ENCODE data around the gene KIFAP3.
A peak's percentile ranks its signal among the peaks of the same experiment; 100 is the strongest.

The KIFAP3 gene

DNA sequence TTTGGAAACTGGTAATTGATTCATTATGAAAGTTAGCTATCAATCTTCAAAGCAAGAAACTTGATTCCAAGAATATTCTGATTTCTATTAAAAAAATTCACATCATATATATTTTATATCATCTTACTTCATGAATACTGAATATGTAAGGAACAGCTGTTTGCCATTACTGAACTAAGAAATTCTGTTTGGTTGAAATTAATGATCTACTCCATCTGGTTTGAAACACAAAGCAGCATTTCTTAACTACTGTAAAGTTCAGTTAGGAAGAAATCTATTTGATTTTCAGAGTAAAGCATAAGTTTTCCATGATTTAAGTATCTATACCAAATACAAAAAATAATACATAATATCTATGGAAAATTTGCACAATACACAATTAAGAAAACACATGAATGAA, 114.8 kb downstream of the KIFAP3 start:
- ChIA-PET CTCF (no interaction called here), POLR2A (no interaction called here)
- TF ChIP-seq, protein P1, sequence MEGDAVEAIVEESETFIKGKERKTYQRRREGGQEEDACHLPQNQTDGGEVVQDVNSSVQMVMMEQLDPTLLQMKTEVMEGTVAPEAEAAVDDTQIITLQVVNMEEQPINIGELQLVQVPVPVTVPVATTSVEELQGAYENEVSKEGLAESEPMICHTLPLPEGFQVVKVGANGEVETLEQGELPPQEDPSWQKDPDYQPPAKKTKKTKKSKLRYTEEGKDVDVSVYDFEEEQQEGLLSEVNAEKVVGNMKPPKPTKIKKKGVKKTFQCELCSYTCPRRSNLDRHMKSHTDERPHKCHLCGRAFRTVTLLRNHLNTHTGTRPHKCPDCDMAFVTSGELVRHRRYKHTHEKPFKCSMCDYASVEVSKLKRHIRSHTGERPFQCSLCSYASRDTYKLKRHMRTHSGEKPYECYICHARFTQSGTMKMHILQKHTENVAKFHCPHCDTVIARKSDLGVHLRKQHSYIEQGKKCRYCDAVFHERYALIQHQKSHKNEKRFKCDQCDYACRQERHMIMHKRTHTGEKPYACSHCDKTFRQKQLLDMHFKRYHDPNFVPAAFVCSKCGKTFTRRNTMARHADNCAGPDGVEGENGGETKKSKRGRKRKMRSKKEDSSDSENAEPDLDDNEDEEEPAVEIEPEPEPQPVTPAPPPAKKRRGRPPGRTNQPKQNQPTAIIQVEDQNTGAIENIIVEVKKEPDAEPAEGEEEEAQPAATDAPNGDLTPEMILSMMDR (IDR thresholded peaks at IDR 0.05; ENCODE audit: control extremely low read depth, extremely low read depth, low read depth, missing control alignments) = no peak
- DNase-seq (ENCODE audit: extremely low spot score) = no peak

DNA sequence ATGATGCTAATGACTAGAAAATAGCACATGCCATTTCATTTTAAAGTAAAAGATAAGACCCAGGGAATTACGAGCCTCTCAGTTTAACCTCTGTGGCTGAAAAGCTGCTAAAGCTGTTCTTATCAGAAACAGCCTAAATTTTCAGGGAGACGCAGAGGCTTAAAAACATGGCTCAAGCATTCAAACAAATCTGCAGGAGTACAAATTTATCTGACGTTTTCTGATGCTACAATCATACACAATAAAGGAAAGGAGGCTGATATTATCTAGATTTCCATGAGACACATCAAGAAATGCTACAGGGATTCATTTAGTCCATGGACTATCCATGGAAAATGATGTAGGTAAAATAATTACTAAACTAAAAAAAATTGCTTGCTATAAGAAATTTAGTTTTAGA, 115.5 kb downstream of the KIFAP3 start:
- POLR2A ChIA-PET = no interaction called here
- CTCF ChIA-PET = no interaction called here
- TF ChIP-seq, protein P1 (IDR thresholded peaks at IDR 0.05; ENCODE audit: control extremely low read depth, extremely low read depth, low read depth, missing control alignments) = no peak
- no peak for DNase-seq (ENCODE audit: extremely low spot score)

DNA sequence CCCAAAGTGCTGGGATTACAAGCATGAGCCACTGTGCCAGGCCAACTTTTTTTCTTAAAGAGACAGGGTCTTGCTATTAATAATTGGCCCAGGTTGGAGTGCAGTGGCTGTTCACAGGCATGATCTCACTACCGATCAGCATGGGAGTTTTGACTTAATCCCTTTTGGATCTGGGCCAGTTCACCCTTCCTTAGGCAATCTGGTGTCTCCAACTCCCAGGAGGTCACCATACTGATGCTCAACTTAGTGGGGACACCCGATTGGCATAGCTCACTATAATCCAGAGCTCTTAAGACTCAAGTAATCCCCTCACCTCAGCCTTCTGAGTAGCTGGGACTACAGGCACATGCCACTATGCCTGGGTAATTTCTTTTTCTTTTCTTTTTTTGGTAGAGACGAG, 116.6 kb downstream of the KIFAP3 start:
- ChIA-PET POLR2A (no interaction called here), CTCF (interaction anchor here (2.7 kb wide), 1 partner anchor 14 kb away, joined by 7 read pairs; no protein-coding TSS in a partner anchor)
- DNase-seq (ENCODE audit: extremely low spot score) = no peak
- TF ChIP-seq, protein P1 (IDR thresholded peaks at IDR 0.05; ENCODE audit: control extremely low read depth, extremely low read depth, low read depth, missing control alignments) = no peak

DNA sequence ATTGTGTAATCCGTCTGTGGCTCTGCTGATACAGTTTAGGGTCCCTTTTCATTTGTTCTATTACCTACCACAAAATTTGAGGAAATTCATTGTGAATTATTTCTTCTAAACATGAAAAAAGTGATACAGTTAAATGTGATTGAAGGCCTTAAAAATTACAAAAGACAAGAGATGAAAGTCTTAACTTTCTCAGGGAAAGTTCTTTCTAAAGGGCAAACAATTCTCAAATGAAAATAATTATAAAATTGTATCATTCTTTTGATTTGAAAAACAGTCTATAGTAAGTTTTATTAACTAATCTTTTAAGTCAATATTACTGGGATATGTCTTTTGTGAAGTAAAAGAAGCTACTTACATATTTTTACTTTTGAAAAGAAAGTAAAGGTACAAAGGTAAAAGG, 123.4 kb downstream of the KIFAP3 start:
- TF ChIP-seq, protein P1 (IDR thresholded peaks at IDR 0.05; ENCODE audit: control extremely low read depth, extremely low read depth, low read depth, missing control alignments) = no peak
- ChIA-PET POLR2A (no interaction called here), CTCF (no interaction called here)
- no peak for DNase-seq (ENCODE audit: extremely low spot score)

DNA sequence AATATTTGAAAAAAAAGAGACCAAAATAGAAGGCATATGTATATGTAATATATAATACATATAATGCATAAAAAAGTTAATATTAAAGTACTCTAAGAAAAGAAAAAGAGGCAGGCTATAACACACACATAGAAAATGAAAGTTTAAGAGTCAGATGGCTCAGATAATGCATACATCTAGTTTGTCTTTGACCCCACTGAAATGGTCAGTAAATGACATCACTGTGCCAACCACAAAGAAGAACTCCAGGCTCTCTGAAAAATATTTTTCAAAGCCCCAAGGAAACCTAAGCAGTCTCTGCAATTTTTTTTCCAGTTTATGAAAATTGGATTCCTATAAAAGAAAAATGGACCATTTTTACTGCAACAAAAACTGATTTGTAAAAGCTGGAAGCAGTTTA, 125.4 kb downstream of the KIFAP3 start:
- POLR2A ChIA-PET = no interaction called here
- TF ChIP-seq, protein P1 (IDR thresholded peaks at IDR 0.05; ENCODE audit: control extremely low read depth, extremely low read depth, low read depth, missing control alignments) = no peak
- CTCF ChIA-PET = interaction anchor here (1.0 kb wide), 1 partner anchor 10 kb away, joined by 3 read pairs; no protein-coding TSS in a partner anchor
- peak; percentile 18 for DNase-seq (ENCODE audit: extremely low spot score)

DNA sequence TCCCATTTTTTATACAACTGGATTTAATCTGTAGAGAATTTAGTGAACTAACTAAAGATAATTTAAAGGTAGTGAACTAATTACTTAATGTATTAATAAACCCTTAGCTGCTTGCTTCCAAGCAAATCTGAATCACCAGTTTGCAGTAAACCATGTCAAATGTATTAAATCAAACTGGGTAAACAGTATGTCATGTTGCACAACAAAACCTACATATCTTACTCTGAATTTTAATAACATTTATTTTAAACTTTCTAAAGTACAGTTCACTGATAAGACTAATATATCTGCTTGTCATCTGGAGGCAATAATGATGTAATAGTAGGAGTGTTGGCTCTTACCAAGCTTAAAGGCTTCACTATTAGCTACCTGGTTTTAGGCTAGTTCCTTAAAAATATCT, 128.3 kb downstream of the KIFAP3 start:
- POLR2A ChIA-PET = no interaction called here
- TF ChIP-seq, protein P1 (IDR thresholded peaks at IDR 0.05; ENCODE audit: control extremely low read depth, extremely low read depth, low read depth, missing control alignments) = no peak
- DNase-seq (ENCODE audit: extremely low spot score) = no peak
- CTCF ChIA-PET = interaction anchor here (1.4 kb wide), 1 partner anchor 17 kb away, joined by 4 read pairs; no protein-coding TSS in a partner anchor

DNA sequence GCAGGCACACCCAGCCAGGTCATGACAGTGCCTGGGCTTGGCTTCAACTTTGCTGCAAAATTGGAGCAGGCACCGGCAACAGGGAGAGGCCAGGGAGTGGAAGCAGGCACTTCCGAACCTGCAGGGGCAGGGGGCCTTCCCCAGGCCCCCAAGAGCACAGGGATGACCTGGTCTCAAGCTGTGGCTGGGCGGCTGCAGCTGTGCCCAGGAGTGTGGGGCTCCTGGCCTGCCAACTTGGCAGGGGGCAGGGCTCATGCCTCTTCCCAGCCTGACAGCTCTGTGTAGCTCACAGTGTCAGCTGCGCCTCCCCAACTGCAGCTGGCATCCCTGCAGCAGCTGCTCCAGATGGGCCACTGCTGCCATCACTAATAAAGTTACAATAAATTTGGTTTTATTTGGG, 129.3 kb downstream of the KIFAP3 start:
- ChIA-PET POLR2A (no interaction called here), CTCF (interaction anchor here (1.2 to 2.6 kb wide), 4 partner anchors 10 to 46 kb away, joined by 3 to 9 read pairs (median 5); no protein-coding TSS in a partner anchor)
- TF ChIP-seq, protein P1 (IDR thresholded peaks at IDR 0.05; ENCODE audit: control extremely low read depth, extremely low read depth, low read depth, missing control alignments) = no peak

More for the DNA sequence above, 129.3 kb downstream of the KIFAP3 start:
- no peak for DNase-seq (ENCODE audit: extremely low spot score)
